CD4-positive, alpha-beta T cell treated with Interleukin-21 for 1 hour (primary cell): Measurements from ENCODE around the gene HBEGF.

ENCODE experiments used
- DNase-seq: peaks from one replicate; pipeline ENCODE4 v3.0.0-alpha.2; 2020

Gene HBEGF

GRCh38 chr5:140331638-140332037 lies 14.8 kb downstream of the HBEGF start:
- DNase-seq, result no peak

GRCh38 chr5:140329739-140330481 lies 16.5 kb downstream of the HBEGF start:
- DNase-seq, result no peak

GRCh38 chr5:140328036-140328764 lies 18.2 kb downstream of the HBEGF start:
- no peak for DNase-seq

- no peak for DNase-seq
These were observed 18.8 kb downstream of the HBEGF start for GRCh38 chr5:140327589-140327988.

- DNase-seq, result no peak
These were observed 20.9 kb downstream of the HBEGF start for GRCh38 chr5:140325486-140325885.

- DNase-seq, result no peak
These were observed 21.7 kb downstream of the HBEGF start for GRCh38 chr5:140324617-140325241.

GRCh38 chr5:140324041-140324600 lies 22.3 kb downstream of the HBEGF start:
- DNase-seq, result no peak

GRCh38 chr5:140322751-140323731 lies 23.4 kb downstream of the HBEGF start:
- no peak for DNase-seq

GRCh38 chr5:140321796-140322195 lies 24.6 kb downstream of the HBEGF start:
- peak; percentile 16 for DNase-seq

GRCh38 chr5:140319833-140320232 lies 26.6 kb downstream of the HBEGF start:
- no peak for DNase-seq

GRCh38 chr5:140318792-140319191 lies 27.6 kb downstream of the HBEGF start:
- DNase-seq, result no peak

GRCh38 chr5:140317859-140318258 lies 28.5 kb downstream of the HBEGF start:
- DNase-seq, result no peak

GRCh38 chr5:140312791-140313189 lies 33.6 kb downstream of the HBEGF start:
- no peak for DNase-seq

GRCh38 chr5:140312067-140312790 lies 34.2 kb downstream of the HBEGF start:
- DNase-seq, result no peak

GRCh38 chr5:140311011-140311467 lies 35.4 kb downstream of the HBEGF start:
- DNase-seq, result no peak

GRCh38 chr5:140310434-140310833 lies 36.0 kb downstream of the HBEGF start:
- no peak for DNase-seq

GRCh38 chr5:140309706-140310249 lies 36.6 kb downstream of the HBEGF start:
- no peak for DNase-seq

- DNase-seq, result no peak
These were observed 40.9 kb downstream of the HBEGF start for GRCh38 chr5:140305471-140305870.

GRCh38 chr5:140303966-140304365 lies 42.4 kb downstream of the HBEGF start:
- no peak for DNase-seq

GRCh38 chr5:140302786-140303639 lies 43.4 kb downstream of the HBEGF start, which contains the start of gene PFDN1:
TSS of gene PFDN1 (minus strand) at chr5:140303101. CDS start at chr5:140303073, 28 bp downstream.
- peak; percentile 94 for DNase-seq
